ENCODE measurements around the gene MEIOSIN. TPM values are rescaled to one million over a fixed set of nuclear protein-coding genes. Genes with fewer than 3 reads are reported as not detected.

Gene MEIOSIN
- total and polyA plus RNA-seq, 9 donors = not detected

GRCh38 chr19:45769821-45770191 lies 36.6 kb downstream of the MEIOSIN start:
- Histone ChIP-seq H3K27ac (peak overlapping the region; percentile 92 to 94), H3K27me3 (no peaks in the 10 kb centered on the region), H3K4me3 (peak overlapping the region; percentile 60), H3K36me3 (no peaks in the 10 kb centered on the region), H3K9me3 (no peaks in the 10 kb centered on the region), H3K4me1 (ENCODE audit: insufficient read depth) (peaks cover 17% of the 10 kb centered on the region)
- no peak for TF ChIP-seq CTCF (IDR thresholded peaks at IDR 0.05)
- no peak for TF ChIP-seq POLR2A (IDR thresholded peaks at IDR 0.05)
- TF ChIP-seq EP300 (IDR thresholded peaks at IDR 0.05) = no peak
- WGBS, 3 donors = 0% methylated on average over 28 of the region's 28 CpGs
- peak; percentile 72 to 81 (median 78) for DNase-seq
- intact Hi-C loops (cut with DNase I) = loop anchor here (2.0 to 10.0 kb wide), 4 partner anchors 29 to 78 kb away; partner anchors contain the start of genes QPCTL (in 2 of the 4) and SNRPD2 (in 2 of the 4)

- no peaks in the 10 kb centered on the region for H3K27me3 ChIP-seq
- intact Hi-C loops (cut with DNase I) = loop anchor here in 2 of 4 donors (2.0 kb wide), 1 partner anchor 28 kb away; no protein-coding TSS in a partner anchor
- peak overlapping the region; percentile 60 for H3K4me3 ChIP-seq
- 1 to 3% (median 2%) methylated on average over 51 to 79 of the region's 79 CpGs for WGBS, 3 donors
- H3K36me3 ChIP-seq = no peaks in the 10 kb centered on the region
- H3K9me3 ChIP-seq = no peaks in the 10 kb centered on the region
- peak; percentile 95 to 98 (median 97) for DNase-seq
- peak overlapping the region; percentile 92 to 94 for H3K27ac ChIP-seq
- H3K4me1 ChIP-seq (ENCODE audit: insufficient read depth) = peaks cover 14% of the 10 kb centered on the region
- peak; percentile 20 for TF ChIP-seq POLR2A (IDR thresholded peaks at IDR 0.05)
- TF ChIP-seq EP300 (IDR thresholded peaks at IDR 0.05) = peak; percentile 66
- peak; percentile 96 to 99 (median 96) for TF ChIP-seq CTCF (IDR thresholded peaks at IDR 0.05)
Observed at GRCh38 chr19:45770192-45771101, 37.2 kb downstream of the MEIOSIN start.

- TF ChIP-seq EP300 (IDR thresholded peaks at IDR 0.05) = no peak
- no peak for TF ChIP-seq CTCF (IDR thresholded peaks at IDR 0.05)
- no peak for TF ChIP-seq POLR2A (IDR thresholded peaks at IDR 0.05)
- peaks cover 4% of the 10 kb centered on the region for H3K4me1 ChIP-seq (ENCODE audit: insufficient read depth)
Observed at GRCh38 chr19:45771311-45771933, 38.2 kb downstream of the MEIOSIN start.

GRCh38 chr19:45772130-45772840 lies 39.0 kb downstream of the MEIOSIN start:
- 77 to 81% (median 80%) methylated on average over 14 of the region's 14 CpGs for WGBS, 3 donors
- Histone ChIP-seq H3K4me1 (ENCODE audit: insufficient read depth) (no peaks in the 10 kb centered on the region), H3K27ac (peak overlapping the region in 1 of 2 donors; percentile 94), H3K9me3 (no peaks in the 10 kb centered on the region), H3K4me3 (no peak overlapping the region), H3K36me3 (no peaks in the 10 kb centered on the region), H3K27me3 (no peaks in the 10 kb centered on the region)
- intact Hi-C loops (cut with DNase I) = no loop called here
- peak in 4 of 5 donors; percentile 32 to 45 (median 42) for DNase-seq
- TF ChIP-seq EP300 (IDR thresholded peaks at IDR 0.05) (no peak), POLR2A (IDR thresholded peaks at IDR 0.05) (no peak), CTCF (IDR thresholded peaks at IDR 0.05) (no peak)

More at GRCh38 chr19:45771311-45771933, 38.2 kb downstream of the MEIOSIN start:
- Histone ChIP-seq H3K9me3 (no peaks in the 10 kb centered on the region), H3K4me3 (peak overlapping the region; percentile 60), H3K36me3 (no peaks in the 10 kb centered on the region), H3K27ac (peak overlapping the region; percentile 92 to 94), H3K27me3 (no peaks in the 10 kb centered on the region)
- intact Hi-C loops (cut with DNase I) = loop anchor here in 2 of 4 donors (2.0 kb wide), 1 partner anchor 27 kb away; no protein-coding TSS in a partner anchor
- WGBS, 3 donors = 68 to 83% (median 71%) methylated on average over 46 of the region's 46 CpGs
- peak; percentile 59 to 73 (median 71) for DNase-seq
